NCI-H82 treated with DMSO at 0.1 percent for 48 hours (cell line): ENCODE measurements around the gene PIK3AP1.
"Not testable (repeated sequence)": the region's sequence is repeated elsewhere in the genome, so short reads cannot be mapped to it uniquely, and the experiment has no call there.

Experiments
- DNase-seq: peaks from one replicate; lab custom pipeline; 2025; ENCODE audit not compliant: unreplicated experiment; lab: John Stamatoyannopoulos, UW

Gene PIK3AP1

DNA sequence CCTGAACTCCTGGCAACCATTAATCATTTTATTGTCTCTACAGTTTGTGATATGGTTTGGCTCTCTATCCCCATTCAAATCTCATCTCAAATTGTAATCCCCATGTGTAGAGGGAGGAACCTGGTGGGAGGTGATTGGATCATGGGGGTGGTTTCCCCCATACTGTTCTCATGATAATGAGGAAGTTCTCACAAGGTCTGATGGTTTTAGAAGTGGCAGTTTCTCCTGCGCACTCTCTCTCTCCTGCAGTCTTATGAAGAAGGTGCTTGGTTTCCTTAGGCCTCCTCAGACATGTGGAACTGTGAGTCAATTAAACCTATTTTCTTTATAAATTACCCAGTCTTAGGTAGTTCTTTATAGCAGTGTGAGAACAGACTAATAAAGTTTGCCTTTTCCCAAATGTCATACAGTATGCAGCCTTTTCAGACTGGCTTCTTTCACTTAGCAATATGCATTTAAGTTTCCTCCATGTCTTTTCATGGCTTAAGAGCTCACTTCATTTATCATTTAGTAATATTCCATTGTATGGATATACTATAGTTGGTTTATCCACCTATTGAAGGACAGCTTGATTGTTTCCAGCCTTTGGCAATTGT is 17.1 kb upstream of the PIK3AP1 start:
- DNase-seq, result not testable (repeated sequence)

DNA sequence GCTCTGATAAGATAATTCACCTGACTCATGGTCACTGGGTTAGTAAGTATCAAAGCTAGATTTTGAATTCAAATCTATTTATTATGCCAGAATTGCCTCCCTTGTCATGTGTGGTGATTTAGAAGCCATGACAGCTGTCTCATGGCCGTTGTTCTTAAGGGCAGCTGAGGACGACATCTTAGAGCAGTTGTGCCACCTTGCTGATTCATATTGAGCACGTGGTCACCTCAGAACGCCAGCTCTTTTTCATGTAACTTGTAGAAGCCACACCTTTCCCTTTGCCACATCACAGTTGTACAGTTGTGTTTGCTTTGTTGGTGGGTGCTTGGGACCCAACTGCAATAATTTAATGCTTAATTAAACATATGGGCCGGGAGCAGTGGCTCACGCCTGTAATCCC is 4.3 kb upstream of the PIK3AP1 start:
- no peak for DNase-seq

DNA sequence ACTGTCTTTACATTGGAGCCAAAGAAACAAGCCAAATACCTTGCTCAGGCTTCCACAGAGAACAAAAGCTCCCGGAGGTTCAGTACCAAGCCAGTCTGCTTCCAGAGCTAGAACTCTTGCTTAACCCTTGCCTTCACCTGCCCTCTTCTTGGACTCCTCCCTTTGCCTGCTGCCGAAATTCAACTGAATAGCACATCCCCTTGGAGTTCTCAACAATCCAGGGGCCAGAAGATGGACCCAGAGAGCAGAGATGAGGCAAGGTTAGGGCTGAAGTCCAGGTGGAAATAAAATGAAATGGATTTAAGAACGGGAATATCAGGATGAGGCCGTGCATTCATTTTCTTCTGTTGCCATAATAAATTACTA is 876 bp upstream of the PIK3AP1 start:
- DNase-seq, result no peak

DNA sequence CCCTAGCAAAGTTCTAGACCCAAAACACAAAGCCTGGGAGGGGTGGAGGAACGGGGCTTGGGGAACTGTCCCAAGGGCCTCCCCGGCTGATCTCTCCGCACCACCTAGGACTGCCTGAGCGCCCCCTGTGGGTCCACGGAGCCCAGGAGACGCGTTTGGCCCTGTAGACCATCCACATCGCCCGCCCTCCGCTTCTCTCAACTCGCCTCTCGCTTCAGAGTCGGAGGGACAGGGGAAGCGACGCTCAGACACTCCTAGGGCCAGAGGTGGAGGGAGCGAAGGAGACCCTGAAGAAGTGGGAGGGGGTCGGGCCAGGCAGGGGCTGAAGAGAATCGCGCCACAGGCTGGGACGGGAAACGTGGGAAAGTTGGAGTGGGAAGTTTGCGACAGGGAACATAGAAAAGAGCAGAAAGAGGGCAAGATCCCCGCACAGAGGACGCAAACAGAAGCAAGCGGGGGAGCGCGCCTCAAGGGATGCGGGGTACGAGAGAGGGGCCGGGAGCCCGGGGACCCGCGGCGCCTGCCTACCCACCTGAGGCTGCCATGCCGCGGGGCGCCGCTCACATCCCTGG is 378 bp downstream of the PIK3AP1 start:
- peak; percentile 3 for DNase-seq

DNA sequence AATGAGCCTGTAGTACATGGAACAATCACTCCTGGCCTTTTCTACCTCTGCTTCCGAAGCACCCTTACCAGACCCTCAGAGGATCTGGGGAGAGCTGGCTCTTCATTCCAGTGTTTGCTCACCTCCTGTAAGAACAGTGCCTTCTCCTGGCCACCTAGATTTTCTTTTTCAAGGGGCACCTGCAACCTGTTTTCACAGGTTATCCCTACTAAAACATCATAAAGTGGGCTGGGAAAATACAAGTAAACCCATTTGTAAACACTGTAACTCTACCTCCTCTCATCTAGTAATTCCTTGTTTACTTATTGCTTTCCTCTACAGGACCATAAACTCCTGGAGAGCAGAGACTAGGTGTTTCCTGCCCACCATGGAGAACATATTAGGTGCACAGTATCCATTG is 1.1 kb downstream of the PIK3AP1 start:
- DNase-seq, result no peak

DNA sequence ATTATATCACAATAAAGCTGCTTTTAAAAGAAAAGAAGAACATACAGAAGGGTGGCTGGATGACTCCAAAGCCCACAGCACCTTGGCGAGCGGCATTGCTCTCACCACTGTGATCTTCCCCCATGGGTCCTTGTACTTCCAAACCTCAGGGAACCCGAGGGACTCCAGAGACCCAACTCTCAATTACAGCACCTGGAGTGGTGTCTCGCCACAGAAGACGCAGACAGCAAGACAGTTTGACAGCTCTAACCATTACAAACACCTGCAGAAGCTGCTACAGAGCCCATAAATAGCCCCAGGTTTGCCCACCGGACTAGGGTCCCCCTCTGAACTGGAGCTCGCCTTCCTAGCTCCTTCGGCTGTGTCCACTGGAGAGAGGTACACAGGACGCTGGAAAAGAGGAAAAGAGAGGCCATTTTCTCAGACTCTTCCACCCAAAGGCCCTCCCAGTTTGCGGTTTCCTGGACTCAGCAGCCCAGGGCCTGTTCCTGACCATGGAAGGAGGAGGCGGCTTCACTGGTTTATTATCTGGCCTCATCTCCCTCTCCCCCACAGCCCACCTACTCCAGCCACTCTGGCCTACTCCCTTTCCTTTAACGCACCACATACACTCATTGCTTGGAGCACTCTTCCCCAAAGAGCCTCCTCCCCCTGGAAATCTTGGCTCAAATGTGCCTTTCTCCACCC is 1.9 kb downstream of the PIK3AP1 start:
- no peak for DNase-seq

DNA sequence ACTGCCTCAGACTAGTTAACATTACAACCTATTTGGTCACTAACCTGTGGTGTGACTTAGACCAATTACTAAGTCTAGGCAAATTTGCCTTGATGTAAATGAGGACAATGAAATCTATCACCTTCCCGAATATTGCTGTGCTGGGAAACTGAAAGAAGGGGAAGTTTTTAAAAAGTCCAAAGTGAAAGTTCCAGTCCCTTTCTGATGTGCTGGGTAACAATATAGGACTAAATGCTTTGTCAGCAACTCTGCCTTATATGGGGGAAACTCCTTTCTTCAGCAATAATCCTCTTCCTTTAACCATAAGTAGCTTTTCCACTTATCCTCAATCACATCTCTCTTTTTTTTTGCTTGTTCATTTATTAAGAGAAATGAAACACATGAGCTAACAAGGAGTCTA is 3.9 kb downstream of the PIK3AP1 start:
- DNase-seq, result peak; percentile 1

DNA sequence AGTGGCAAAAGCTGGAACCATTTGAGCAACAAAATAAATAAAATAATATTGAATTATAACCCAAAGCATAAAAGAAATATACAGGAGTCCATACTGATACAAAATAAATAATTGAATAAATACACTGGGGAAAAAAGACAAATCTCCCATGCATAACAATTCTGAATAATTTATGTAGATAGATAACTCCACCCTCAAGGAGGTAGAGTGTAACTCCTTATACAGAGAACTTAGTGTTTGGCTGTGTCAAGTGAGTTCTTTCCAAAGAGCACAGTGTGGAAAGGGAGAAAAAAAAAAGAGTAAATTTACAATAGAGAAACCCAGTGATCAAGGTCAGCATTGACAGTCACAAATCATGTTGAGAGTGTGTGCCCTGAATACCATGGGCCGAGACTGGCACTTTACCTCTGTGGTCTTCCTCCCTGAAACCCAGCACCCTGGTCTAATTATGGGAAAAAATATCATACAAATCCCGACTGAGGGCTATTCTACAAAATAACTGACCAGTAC is 5.5 kb downstream of the PIK3AP1 start:
- no peak for DNase-seq

DNA sequence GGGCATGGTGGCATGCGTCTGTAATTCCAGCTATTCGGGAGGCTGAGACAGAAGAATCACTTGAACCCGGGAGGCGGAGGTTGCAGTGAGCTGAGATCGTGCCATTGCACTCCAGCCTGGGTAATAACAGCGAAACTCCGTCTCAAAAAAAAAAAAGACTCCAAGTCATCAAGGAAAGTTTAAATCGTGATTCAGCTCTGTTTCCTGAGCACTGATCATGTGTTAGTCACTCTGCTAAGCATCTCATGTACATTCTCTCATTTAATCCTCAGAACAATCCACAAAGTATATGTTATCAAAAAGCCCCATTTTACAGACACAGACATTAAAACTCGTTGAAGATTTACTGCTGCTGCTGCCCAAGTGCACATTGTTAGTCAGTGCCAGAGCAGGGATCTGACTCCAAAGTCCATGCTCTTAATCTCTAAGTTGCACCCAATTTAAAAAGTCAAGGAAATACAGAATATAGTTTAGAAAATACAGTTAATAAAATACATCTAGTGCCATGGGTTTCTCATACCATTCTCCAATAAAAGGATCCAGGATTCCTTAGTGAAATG is 6.2 kb downstream of the PIK3AP1 start:
- no peak for DNase-seq

DNA sequence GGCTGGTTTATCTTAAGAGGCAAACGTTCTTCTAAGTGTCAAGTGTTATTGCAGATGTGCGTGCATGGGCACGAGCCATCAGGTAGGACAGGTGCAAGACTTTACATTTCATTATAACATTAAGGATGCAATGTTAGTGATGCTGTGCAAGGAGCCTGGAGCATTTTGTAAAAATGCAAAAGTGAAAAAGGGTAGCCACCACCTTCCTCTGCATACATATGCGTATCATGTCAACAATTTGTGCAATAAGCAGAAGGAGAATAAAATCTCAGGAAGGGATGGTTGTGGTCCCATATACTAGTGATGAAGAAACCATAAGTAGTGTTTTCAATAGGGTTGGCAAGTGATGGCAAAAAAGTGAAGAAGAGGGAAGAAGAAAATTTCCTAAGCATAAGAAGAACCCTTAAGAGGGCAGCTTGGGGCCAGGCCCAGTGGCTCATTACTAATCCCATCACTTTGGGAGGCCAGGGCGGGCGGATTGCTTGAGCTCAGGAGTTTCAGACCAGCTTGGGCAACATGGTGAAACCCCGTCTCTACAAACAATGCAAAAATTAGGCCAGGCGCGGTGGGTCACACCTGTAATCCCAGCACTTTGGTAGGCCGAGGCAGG is 7.5 kb downstream of the PIK3AP1 start:
- no peak for DNase-seq

DNA sequence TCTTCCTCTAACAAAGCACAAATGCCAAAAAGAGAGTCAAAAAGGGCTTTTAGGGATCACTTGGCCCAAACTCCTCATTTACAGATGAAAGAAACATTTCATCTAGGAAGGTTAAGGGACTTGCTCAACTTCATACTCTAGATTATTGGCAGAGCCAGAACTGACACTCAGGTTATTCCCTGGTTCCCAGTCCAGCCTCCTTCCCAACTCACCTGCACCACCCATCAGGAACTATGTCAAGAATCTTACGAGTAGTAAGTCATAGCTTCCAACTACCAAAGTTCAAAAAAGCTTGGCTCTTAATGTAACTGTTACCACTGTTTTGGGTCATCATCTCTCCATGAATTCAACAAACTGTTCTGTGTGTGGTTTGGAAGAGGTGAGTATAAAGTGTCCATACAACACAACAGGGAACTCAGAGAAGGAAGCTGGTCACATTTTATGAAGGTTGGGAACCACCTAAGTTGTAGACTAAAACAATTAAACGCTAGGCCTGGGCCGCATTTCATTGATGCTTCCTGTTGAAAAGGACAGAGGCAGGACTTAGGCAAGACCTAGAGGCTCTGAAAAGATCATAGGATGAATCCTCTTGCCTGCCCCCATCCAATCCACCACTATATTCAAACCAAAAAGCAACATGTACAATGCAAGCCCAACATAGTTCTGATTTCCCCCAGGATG is 9.1 kb downstream of the PIK3AP1 start:
- no peak for DNase-seq

DNA sequence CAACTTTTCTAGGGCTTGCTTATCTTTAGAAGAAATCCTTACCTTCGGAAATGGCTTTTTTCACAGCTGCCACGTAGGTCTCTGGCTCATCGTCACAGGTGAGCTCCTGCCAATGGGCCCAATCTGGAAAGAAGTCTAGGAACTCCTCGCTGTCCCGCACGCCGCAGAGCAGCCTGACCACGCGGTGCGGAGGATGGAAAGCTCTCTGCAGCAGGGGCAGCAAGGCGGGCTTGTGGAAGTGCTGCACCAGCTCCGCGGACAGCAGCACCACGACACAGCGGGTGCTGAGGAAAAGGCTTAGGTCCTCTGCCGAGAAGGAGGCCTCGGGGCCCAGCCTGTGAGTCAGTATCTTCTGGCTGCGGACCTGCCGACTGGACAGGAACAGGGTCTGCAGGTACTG is 10.8 kb downstream of the PIK3AP1 start:
- DNase-seq, result no peak

DNA sequence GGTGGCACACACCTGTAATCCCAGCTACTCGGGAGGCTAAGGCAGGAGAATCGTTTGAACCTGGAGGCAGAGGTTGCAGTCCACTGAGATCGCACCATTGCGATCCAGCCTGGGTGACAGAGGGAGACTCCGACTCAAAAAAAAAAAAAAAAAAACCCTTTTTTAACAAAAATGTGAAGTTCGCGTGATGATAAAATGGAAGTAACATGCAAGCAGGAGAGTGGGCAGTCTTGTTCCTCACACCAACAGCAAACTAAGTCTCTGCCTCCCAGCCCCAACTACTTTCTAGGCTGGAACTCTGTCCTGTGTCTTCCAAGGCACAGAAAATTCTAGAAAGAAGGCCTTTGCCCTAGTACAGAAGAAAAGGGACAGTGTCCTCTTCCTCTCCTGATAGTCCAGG is 11.3 kb downstream of the PIK3AP1 start:
- DNase-seq, result no peak

DNA sequence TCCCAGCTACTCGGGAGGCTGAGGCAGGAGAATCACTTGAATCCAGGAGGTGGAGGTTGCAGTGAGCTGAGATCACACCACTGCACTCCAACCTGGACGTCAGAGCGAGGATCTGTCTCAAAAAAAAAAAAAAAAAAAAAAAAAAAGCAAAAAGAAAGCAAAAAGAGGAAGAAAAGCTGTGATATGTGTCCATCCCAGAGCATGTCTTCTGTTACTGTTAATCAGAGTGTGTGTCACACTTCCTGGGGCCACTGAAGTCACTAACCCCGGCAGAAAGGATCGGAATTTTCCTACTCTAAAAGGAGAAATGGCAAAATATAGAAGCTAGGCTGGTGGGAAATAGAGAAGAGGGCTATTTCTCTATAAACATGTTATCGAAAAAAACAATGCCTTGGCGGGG is 11.9 kb downstream of the PIK3AP1 start:
- no peak for DNase-seq

DNA sequence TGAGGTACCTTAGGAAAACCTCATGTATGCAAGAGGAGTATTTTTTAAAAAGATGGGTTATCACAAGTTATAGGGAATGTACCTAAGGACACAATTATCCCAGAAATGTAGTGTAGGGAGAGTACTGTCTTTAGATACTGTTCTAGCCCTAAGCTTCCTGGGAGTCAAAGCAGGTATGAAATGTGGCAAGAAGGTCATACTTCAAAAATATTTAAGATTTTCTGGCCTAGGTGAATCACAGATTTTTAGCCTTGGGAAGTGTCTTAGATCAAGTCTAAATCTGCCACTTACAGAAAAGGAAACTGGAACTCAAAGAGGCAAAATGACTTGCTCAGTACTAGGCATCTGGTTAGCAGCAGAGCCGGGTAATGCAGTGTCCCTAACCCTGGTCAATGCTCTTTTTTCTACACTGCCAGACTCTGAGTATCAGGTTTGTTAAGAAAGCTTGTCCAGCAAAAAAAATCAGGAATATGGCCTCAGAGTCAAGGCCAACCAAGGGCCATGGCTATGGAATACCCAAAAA is 13.9 kb downstream of the PIK3AP1 start:
- DNase-seq, result no peak

DNA sequence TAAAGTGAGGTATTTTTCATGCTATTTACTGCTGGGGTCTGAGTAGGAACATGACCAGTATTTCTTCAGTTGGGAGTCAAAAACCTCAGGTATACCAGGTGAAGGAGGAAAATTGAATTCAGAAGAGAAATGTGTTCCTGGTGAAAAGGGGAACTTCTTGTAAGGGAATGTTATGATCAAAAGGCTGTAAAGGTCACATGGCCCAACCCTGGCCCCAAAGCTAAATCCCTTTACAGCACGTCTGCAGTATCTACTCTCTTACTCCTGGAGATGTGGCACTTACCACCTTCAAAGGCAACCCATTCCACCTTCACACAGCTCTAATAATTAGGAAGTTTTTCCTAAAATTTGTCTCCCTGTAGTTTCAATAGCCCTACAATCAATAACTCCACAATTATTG is 15.2 kb downstream of the PIK3AP1 start:
- no peak for DNase-seq

DNA sequence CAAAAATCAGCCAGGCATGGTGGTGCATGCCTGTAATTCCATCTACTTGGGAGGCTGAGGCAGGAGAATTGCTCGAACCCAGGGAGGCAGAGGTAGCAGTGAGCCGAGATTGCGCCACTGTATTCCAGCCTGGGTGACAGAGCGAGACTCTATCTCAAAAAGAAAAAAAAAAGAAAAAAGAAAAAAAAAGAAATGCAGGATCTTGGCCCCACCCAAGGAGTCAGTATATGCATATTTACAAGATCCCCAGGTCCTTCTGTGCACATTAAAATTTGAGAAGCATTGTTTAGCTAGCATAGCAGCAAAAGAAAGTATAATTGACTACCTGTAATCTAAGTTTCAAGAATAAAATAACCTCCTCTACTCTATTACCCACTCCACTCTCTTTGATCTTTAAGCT is 15.8 kb downstream of the PIK3AP1 start:
- no peak for DNase-seq

DNA sequence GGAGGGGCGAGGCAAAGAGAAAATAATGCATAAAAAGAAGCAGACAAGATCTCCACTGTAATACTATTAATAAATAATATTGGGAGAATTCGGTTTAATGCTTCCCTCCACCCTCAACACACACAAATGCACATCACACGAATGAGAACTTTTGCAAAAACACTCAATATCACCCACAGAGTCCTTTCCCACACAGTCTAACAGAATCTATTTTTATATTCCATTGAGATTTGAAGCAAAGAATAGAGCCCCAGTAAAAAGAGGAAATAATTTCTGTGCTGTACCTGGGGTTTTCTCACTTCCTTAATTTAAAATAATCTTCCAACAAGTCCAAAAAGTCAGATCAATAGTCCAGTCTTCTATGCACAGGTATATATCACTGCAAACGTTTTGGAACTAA is 17.0 kb downstream of the PIK3AP1 start:
- DNase-seq, result no peak

DNA sequence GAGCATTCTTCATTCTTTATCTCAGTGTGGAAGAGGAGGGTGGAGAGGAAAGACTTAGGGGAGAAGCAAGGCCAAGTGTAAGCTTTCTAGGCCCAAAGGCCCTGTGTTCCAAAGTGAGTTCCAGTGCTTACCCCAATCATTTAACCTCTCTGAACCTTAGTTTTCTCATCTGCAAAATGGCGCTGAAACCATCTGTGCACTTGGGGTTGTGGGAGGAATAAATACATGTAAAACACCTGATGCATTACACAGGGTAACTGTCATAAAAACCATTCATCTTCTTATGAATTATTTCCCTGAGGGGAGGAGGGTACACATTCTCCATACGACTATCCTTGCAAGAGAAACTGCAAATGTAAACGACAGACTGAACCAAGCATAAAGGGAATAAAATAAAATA is 19.0 kb downstream of the PIK3AP1 start:
- DNase-seq, result no peak

DNA sequence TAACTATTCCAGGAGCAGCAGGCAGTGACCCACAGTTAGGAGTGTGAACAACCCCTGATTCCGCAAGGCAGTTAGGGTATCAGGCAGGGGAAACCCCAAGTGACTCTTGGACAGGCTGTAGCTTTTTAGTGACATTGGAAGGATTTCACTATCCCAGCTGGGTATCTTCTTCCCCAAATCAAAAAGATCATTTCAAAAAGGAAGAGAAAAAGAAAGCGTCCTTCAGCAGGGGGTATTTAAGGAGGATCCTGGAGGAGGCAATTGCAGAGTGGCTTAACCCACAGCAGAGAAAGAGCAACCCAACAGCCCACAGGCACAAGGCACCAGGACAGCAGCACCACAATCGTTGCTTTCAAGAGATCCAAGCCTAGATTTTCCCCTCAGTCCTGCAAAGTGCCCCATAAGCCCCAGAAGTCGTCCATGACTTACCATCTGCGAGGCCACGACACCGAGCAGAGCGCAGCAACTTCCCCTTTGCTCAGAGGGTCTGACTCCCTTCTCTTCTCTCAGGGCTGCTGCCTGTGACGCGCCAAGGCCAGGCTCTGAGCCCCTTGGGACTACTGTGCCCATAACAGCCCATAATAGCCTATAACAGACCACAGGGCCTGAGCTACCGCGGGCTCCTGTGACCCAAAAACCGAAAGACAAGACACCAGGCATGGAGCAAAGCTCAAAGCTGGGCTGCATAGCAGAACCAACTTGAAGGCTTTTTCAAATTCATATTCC is 19.8 kb downstream of the PIK3AP1 start:
- DNase-seq, result no peak
